GM13976 (cell line): ENCODE results near the gene PLD2.

Source experiments
- DNase-seq: peaks from one replicate; pipeline ENCODE4 v3.0.0; 2012; ENCODE audit warnings: low spot score
- CTCF ChIP-seq: IDR thresholded peaks from 2 replicates; pipeline ENCODE4 v1.5.1; 2012; ENCODE audit warnings: borderline replicate concordance, mild to moderate bottlenecking; ENCODE audit not compliant: insufficient read depth; ENCODE audit errors: extremely low read depth, missing control alignments, control extremely low read depth
- in situ Hi-C: fragments of 300-500 bp; cut with MboI; formaldehyde crosslinking; loops from one replicate; pipeline ENCODE4 v1.12.0; 2022; ENCODE audit warnings: low sequenced_read_pairs, mixed read lengths, inconsistent platforms; ENCODE audit not compliant: unreplicated experiment

The PLD2 gene

DNA sequence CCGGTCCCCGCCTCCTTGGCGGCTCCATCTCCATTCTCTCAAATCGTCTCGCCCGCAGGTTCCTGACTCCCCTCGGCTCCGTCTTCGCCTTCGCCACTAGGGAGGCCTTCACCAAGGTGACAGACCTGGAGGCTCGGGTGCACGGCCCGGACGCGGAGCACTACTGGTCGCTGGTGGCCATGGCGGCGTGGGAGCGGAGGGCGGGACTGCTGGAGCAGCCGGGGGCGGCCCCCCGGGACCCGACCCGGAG is 17.3 kb upstream of the PLD2 start:
- in situ Hi-C loops: loop anchor here (10.0 kb wide), 1 partner anchor 95 kb away; no protein-coding TSS in a partner anchor
- DNase-seq: no peak
- TF ChIP-seq CTCF: no peak

- peak; percentile 95 for DNase-seq
- peak; percentile 85 for TF ChIP-seq CTCF
- in situ Hi-C loops: loop anchor here (10.0 kb wide), 1 partner anchor 95 kb away; no protein-coding TSS in a partner anchor
Measured at GRCh38 chr17:4789951-4790704, 16.8 kb upstream of the PLD2 start.

DNA sequence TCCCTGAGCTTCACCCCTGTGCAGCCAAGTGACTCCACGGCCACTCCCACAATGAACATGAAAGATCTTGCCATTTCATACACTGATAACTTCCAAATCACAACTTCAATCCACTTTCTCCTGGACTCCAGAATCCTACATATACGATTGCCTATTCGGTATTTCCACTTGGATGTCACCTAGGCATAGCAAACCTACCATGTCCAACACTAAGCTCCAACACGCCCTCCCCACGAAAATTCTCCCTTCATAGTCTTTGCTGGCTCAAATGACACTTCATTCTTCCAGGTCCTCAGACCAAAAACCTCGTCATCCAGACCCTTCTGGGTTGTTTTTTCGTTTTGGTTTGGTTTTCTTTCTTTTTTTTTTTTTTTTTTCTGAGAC is 16.3 kb upstream of the PLD2 start:
- DNase-seq: no peak

DNA sequence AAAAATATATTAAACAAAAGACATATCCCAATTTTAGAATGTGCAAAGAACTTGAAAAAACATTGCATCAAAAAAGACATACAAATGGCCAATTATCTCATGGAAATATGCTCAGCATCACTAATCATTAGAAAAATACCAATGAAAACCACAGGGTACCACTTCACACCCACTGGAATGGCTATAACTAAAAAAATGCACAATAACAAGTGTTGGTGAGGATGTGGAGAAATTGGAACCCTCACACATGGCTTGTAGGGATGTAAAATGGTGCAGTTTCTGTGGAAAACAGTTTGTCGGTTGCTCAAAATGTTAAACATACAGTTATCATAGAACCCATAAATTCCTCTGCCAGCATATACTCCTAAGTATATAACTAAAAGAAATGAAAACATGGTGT is 11.8 kb upstream of the PLD2 start:
- TF ChIP-seq CTCF: no peak
- in situ Hi-C loops: no loop called here
- no peak for DNase-seq

More for the DNA sequence above, 16.3 kb upstream of the PLD2 start:
- TF ChIP-seq CTCF: no peak
- in situ Hi-C loops: no loop called here

- in situ Hi-C loops: no loop called here
- no peak for TF ChIP-seq CTCF
- DNase-seq: no peak
Measured at GRCh38 chr17:4796552-4796920, 10.4 kb upstream of the PLD2 start.

DNA sequence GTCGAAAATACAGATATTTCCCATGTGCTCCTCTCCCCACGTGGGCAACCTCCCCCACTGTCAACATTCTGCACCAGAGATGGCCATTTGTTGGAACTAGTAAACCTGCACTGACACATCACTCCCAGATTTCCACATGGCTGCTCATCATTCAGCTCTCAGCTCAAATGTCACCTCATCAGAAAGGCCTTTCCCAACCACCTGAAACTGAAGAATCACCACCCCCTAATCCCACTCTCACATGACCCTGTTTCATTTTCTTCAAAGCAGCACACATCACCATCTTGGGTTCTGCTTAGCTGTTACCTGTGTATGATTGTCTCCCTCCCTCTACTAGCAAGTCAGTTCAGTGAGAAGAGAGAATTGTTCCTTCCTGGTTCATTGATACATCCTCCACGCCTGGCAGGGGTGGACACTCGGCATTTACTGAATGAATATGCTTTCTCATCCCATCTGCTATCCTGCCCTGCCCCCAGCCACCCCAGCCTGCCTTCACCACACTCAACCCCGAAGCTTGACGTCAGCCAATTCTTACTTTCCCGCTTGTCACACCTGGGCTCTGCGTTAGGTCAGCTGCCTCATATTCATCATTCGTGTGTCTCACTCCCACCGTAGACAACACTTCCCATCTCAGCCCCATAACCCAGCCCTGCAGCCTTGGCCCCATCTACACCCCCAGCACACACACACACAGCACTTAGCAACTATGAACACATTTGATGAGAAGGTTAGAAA is 6.3 kb upstream of the PLD2 start:
- in situ Hi-C loops: no loop called here
- TF ChIP-seq CTCF: no peak
- DNase-seq: no peak

DNA sequence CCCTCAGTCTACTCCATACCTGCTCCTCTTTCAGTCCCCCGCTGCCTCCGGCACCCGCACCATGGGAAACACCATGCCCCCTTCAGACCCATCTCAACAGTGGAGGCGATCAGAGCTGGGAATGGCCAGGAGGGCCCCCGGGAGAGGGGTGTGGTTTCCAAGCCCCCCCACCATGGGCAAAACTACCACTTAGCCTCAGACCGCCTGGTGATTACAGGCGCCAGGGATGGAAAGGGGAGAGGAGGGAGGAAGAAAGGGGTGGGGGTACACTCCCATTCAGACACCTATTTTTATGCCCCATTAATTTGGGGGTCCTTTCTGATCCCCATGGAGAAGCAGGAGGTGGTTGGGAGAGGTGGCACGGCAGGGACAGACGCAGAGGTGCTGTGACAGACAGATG is 4.7 kb upstream of the PLD2 start, which contains the start of gene C17orf114:
Gene C17orf114 (minus strand): TSS at position 101 of the 400 bp plus-strand sequence.
- TF ChIP-seq CTCF: no peak
- DNase-seq: no peak
- in situ Hi-C loops: no loop called here
